ENCODE results near the gene APOA1.

DNA sequence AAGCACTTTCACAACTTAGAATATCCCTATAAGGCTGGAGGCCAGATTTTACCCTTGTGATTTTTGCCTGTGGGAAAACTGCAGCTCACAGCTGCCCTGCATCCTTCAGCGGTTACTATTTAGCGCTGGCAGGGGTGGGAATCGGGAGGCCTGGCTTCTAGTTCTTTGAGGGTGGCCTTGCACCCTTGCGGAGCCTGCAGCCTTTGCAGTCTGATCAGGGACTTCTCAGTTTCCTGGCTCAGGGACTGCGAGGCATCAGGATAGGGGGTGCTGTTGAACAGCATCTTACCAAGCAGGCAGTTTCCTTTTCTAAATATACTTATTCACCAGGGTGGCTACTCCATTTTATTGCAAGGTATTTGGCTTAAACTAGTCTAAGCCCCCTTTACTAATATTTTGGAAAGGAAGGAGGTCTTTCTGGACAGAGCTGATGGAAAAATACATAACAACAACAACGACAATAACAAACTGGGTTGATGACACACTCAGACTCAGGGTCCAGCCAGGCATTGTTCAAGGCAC, 2.9 kb upstream of the APOA1 start:
- TF ChIP-seq, protein P1, sequence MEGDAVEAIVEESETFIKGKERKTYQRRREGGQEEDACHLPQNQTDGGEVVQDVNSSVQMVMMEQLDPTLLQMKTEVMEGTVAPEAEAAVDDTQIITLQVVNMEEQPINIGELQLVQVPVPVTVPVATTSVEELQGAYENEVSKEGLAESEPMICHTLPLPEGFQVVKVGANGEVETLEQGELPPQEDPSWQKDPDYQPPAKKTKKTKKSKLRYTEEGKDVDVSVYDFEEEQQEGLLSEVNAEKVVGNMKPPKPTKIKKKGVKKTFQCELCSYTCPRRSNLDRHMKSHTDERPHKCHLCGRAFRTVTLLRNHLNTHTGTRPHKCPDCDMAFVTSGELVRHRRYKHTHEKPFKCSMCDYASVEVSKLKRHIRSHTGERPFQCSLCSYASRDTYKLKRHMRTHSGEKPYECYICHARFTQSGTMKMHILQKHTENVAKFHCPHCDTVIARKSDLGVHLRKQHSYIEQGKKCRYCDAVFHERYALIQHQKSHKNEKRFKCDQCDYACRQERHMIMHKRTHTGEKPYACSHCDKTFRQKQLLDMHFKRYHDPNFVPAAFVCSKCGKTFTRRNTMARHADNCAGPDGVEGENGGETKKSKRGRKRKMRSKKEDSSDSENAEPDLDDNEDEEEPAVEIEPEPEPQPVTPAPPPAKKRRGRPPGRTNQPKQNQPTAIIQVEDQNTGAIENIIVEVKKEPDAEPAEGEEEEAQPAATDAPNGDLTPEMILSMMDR (conservative IDR thresholded peaks at IDR 0.05; ENCODE audit: low read length), result peak; percentile 73
- no peak for TF ChIP-seq EZH2phosphoT487 (IDR thresholded peaks at IDR 0.05; ENCODE audit: borderline replicate concordance)

Data from Loucy (cell line).